Measurements from ENCODE around the gene NR2C2.

Gene NR2C2

GRCh38 chr3:15029625-15030024 is 82.2 kb downstream of the NR2C2 start:
- Histone ChIP-seq H3K4me1 (ENCODE audit: insufficient read depth, low read length) (no peaks in the 10 kb centered on the region), H3K9me3 (ENCODE audit: low read length) (no peaks in the 10 kb centered on the region), H3K4me3 (ENCODE audit: low read length) (no peak overlapping the region), H3K27me3 (ENCODE audit: insufficient read depth, low read length) (no peaks in the 10 kb centered on the region), H2AFZ (ENCODE audit: low read depth, low read length) (no peak overlapping the region), H3K36me3 (ENCODE audit: insufficient read depth, low read length) (peaks cover 80% of the 10 kb centered on the region)

GRCh38 chr3:15032650-15033049 is 85.3 kb downstream of the NR2C2 start:
- Histone ChIP-seq H3K36me3 (ENCODE audit: insufficient read depth, low read length) (peaks cover 66% of the 10 kb centered on the region), H3K27me3 (ENCODE audit: insufficient read depth, low read length) (no peaks in the 10 kb centered on the region), H3K9me3 (ENCODE audit: low read length) (no peaks in the 10 kb centered on the region), H3K4me3 (ENCODE audit: low read length) (no peak overlapping the region), H2AFZ (ENCODE audit: low read depth, low read length) (no peak overlapping the region), H3K4me1 (ENCODE audit: insufficient read depth, low read length) (no peaks in the 10 kb centered on the region)

- Histone ChIP-seq H3K36me3 (ENCODE audit: insufficient read depth, low read length) (peaks cover 70% of the 10 kb centered on the region), H3K4me1 (ENCODE audit: insufficient read depth, low read length) (no peaks in the 10 kb centered on the region)
Measured at GRCh38 chr3:15033103-15033502, 85.7 kb downstream of the NR2C2 start.

GRCh38 chr3:15038306-15038705 is 90.9 kb downstream of the NR2C2 start:
- H3K9me3 ChIP-seq (ENCODE audit: low read length) = no peaks in the 10 kb centered on the region
- H3K4me1 ChIP-seq (ENCODE audit: insufficient read depth, low read length) = no peaks in the 10 kb centered on the region
- H3K4me3 ChIP-seq (ENCODE audit: low read length) = no peak overlapping the region
- no peaks in the 10 kb centered on the region for H3K27me3 ChIP-seq (ENCODE audit: insufficient read depth, low read length)
- no peak overlapping the region for H2AFZ ChIP-seq (ENCODE audit: low read depth, low read length)
- H3K36me3 ChIP-seq (ENCODE audit: insufficient read depth, low read length) = peaks cover 78% of the 10 kb centered on the region

More at GRCh38 chr3:15033103-15033502, 85.7 kb downstream of the NR2C2 start:
- H3K27me3 ChIP-seq (ENCODE audit: insufficient read depth, low read length) = no peaks in the 10 kb centered on the region
- H3K4me3 ChIP-seq (ENCODE audit: low read length) = no peak overlapping the region
- no peaks in the 10 kb centered on the region for H3K9me3 ChIP-seq (ENCODE audit: low read length)
- no peak overlapping the region for H2AFZ ChIP-seq (ENCODE audit: low read depth, low read length)

- Histone ChIP-seq H3K4me3 (ENCODE audit: low read length) (no peak overlapping the region), H3K9me3 (ENCODE audit: low read length) (no peaks in the 10 kb centered on the region), H3K27me3 (ENCODE audit: insufficient read depth, low read length) (no peaks in the 10 kb centered on the region), H3K36me3 (ENCODE audit: insufficient read depth, low read length) (peaks cover 82% of the 10 kb centered on the region), H3K4me1 (ENCODE audit: insufficient read depth, low read length) (no peaks in the 10 kb centered on the region), H2AFZ (ENCODE audit: low read depth, low read length) (no peak overlapping the region)
Measured at GRCh38 chr3:15040844-15041243, 93.5 kb downstream of the NR2C2 start.

GRCh38 chr3:15041950-15042349 is 94.6 kb downstream of the NR2C2 start:
- Histone ChIP-seq H3K4me1 (ENCODE audit: insufficient read depth, low read length) (no peaks in the 10 kb centered on the region), H3K36me3 (ENCODE audit: insufficient read depth, low read length) (peaks cover 93% of the 10 kb centered on the region), H3K27me3 (ENCODE audit: insufficient read depth, low read length) (no peaks in the 10 kb centered on the region), H3K9me3 (ENCODE audit: low read length) (no peaks in the 10 kb centered on the region), H3K4me3 (ENCODE audit: low read length) (no peak overlapping the region), H2AFZ (ENCODE audit: low read depth, low read length) (no peak overlapping the region)

- Histone ChIP-seq H3K36me3 (ENCODE audit: insufficient read depth, low read length) (peaks cover 93% of the 10 kb centered on the region), H3K4me1 (ENCODE audit: insufficient read depth, low read length) (peaks cover under 1% of the 10 kb centered on the region), H3K9me3 (ENCODE audit: low read length) (no peaks in the 10 kb centered on the region), H3K4me3 (ENCODE audit: low read length) (no peak overlapping the region), H2AFZ (ENCODE audit: low read depth, low read length) (no peak overlapping the region), H3K27me3 (ENCODE audit: insufficient read depth, low read length) (no peaks in the 10 kb centered on the region)
Measured at GRCh38 chr3:15042936-15043335, 95.6 kb downstream of the NR2C2 start.

GRCh38 chr3:15043408-15044171 is 96.2 kb downstream of the NR2C2 start:
- Histone ChIP-seq H3K9me3 (ENCODE audit: low read length) (no peaks in the 10 kb centered on the region), H3K4me3 (ENCODE audit: low read length) (no peak overlapping the region), H3K36me3 (ENCODE audit: insufficient read depth, low read length) (peaks cover 90% of the 10 kb centered on the region), H3K27me3 (ENCODE audit: insufficient read depth, low read length) (no peaks in the 10 kb centered on the region), H2AFZ (ENCODE audit: low read depth, low read length) (no peak overlapping the region), H3K4me1 (ENCODE audit: insufficient read depth, low read length) (peaks cover 3% of the 10 kb centered on the region)

- peaks cover 3% of the 10 kb centered on the region for H3K4me1 ChIP-seq (ENCODE audit: insufficient read depth, low read length)
- H3K9me3 ChIP-seq (ENCODE audit: low read length) = no peaks in the 10 kb centered on the region
- no peak overlapping the region for H2AFZ ChIP-seq (ENCODE audit: low read depth, low read length)
- no peak overlapping the region for H3K4me3 ChIP-seq (ENCODE audit: low read length)
- H3K27me3 ChIP-seq (ENCODE audit: insufficient read depth, low read length) = no peaks in the 10 kb centered on the region
- H3K36me3 ChIP-seq (ENCODE audit: insufficient read depth, low read length) = peaks cover 90% of the 10 kb centered on the region
Measured at GRCh38 chr3:15044326-15044725, 96.9 kb downstream of the NR2C2 start.

- peaks cover 3% of the 10 kb centered on the region for H3K4me1 ChIP-seq (ENCODE audit: insufficient read depth, low read length)
- no peak overlapping the region for H2AFZ ChIP-seq (ENCODE audit: low read depth, low read length)
- peaks cover 92% of the 10 kb centered on the region for H3K36me3 ChIP-seq (ENCODE audit: insufficient read depth, low read length)
- H3K4me3 ChIP-seq (ENCODE audit: low read length) = no peak overlapping the region
- H3K9me3 ChIP-seq (ENCODE audit: low read length) = no peaks in the 10 kb centered on the region
- no peaks in the 10 kb centered on the region for H3K27me3 ChIP-seq (ENCODE audit: insufficient read depth, low read length)
Measured at GRCh38 chr3:15045667-15046066, 98.3 kb downstream of the NR2C2 start.

- Histone ChIP-seq H3K27me3 (ENCODE audit: insufficient read depth, low read length) (no peaks in the 10 kb centered on the region), H3K4me3 (ENCODE audit: low read length) (no peak overlapping the region), H3K36me3 (ENCODE audit: insufficient read depth, low read length) (peaks cover 77% of the 10 kb centered on the region), H3K4me1 (ENCODE audit: insufficient read depth, low read length) (peaks cover 3% of the 10 kb centered on the region), H2AFZ (ENCODE audit: low read depth, low read length) (no peak overlapping the region), H3K9me3 (ENCODE audit: low read length) (no peaks in the 10 kb centered on the region)
Measured at GRCh38 chr3:15049584-15049983, 102.2 kb downstream of the NR2C2 start.

- Histone ChIP-seq H3K27me3 (ENCODE audit: insufficient read depth, low read length) (no peaks in the 10 kb centered on the region), H3K36me3 (ENCODE audit: insufficient read depth, low read length) (peaks cover 67% of the 10 kb centered on the region), H2AFZ (ENCODE audit: low read depth, low read length) (no peak overlapping the region), H3K9me3 (ENCODE audit: low read length) (no peaks in the 10 kb centered on the region), H3K4me3 (ENCODE audit: low read length) (no peak overlapping the region), H3K4me1 (ENCODE audit: insufficient read depth, low read length) (peaks cover 3% of the 10 kb centered on the region)
Measured at GRCh38 chr3:15050405-15051092, 103.2 kb downstream of the NR2C2 start.

- peaks cover 4% of the 10 kb centered on the region for H3K9me3 ChIP-seq (ENCODE audit: low read length)
- peaks cover 61% of the 10 kb centered on the region for H3K36me3 ChIP-seq (ENCODE audit: insufficient read depth, low read length)
- no peak overlapping the region for H2AFZ ChIP-seq (ENCODE audit: low read depth, low read length)
- no peaks in the 10 kb centered on the region for H3K27me3 ChIP-seq (ENCODE audit: insufficient read depth, low read length)
- H3K4me1 ChIP-seq (ENCODE audit: insufficient read depth, low read length) = peaks cover 3% of the 10 kb centered on the region
- no peak overlapping the region for H3K4me3 ChIP-seq (ENCODE audit: low read length)
Measured at GRCh38 chr3:15051531-15051930, 104.1 kb downstream of the NR2C2 start.

Measured in neuron (in vitro differentiated cells).